ENCODE data around the gene MYO7B. TPM values are rescaled to one million over a fixed set of nuclear protein-coding genes. Genes with fewer than 3 reads are reported as not detected.

Gene MYO7B
- total RNA-seq, 1 experiment from 2014 or later, result 0.05 TPM

GRCh38 chr2:127508023-127508630 lies 27.4 kb upstream of the MYO7B start:
- Mint-ChIP-seq H3K36me3 (ENCODE audit: insufficient read depth, unreplicated experiment) (peaks cover 27% of the 10 kb centered on the region), H3K4me3 (ENCODE audit: low read depth, unreplicated experiment) (no peak overlapping the region), H3K27me3 (ENCODE audit: unreplicated experiment) (no peaks in the 10 kb centered on the region), H3K9me3 (ENCODE audit: low read depth, unreplicated experiment) (no peaks in the 10 kb centered on the region), H3K4me1 (ENCODE audit: low read depth, unreplicated experiment) (peaks cover 36% of the 10 kb centered on the region), H3K27ac (ENCODE audit: unreplicated experiment) (peak overlapping the region; percentile 72)
- DNase-seq, result no peak
- intact Hi-C loops (cut with micrococcal nuclease; ENCODE audit: unreplicated experiment), result no loop called here
- TF ChIP-seq CTCF (IDR thresholded peaks at IDR 0.05; ENCODE audit: unreplicated experiment), result no peak
- CTCF ChIA-PET, result interaction anchor here (0.5 kb wide), 2 partner anchors 10 to 30 kb away, joined by 3 to 4 read pairs; no protein-coding TSS in a partner anchor
- BruUV-seq (replicated peaks), result no TSS peak

GRCh38 chr2:127508631-127509034 lies 26.9 kb upstream of the MYO7B start:
- intact Hi-C loops (cut with micrococcal nuclease; ENCODE audit: unreplicated experiment), result no loop called here
- Mint-ChIP-seq H3K27ac (ENCODE audit: unreplicated experiment) (peak overlapping the region; percentile 72), H3K9me3 (ENCODE audit: low read depth, unreplicated experiment) (no peaks in the 10 kb centered on the region), H3K4me1 (ENCODE audit: low read depth, unreplicated experiment) (peaks cover 36% of the 10 kb centered on the region), H3K4me3 (ENCODE audit: low read depth, unreplicated experiment) (no peak overlapping the region), H3K27me3 (ENCODE audit: unreplicated experiment) (no peaks in the 10 kb centered on the region), H3K36me3 (ENCODE audit: insufficient read depth, unreplicated experiment) (peaks cover 22% of the 10 kb centered on the region)
- BruUV-seq (replicated peaks), result no TSS peak
- CTCF ChIA-PET, result interaction anchor here (0.5 to 0.8 kb wide), 2 partner anchors 9 to 10 kb away, joined by 3 to 4 read pairs; no protein-coding TSS in a partner anchor
- no peak for TF ChIP-seq CTCF (IDR thresholded peaks at IDR 0.05; ENCODE audit: unreplicated experiment)
- DNase-seq, result peak; percentile 48

DNA sequence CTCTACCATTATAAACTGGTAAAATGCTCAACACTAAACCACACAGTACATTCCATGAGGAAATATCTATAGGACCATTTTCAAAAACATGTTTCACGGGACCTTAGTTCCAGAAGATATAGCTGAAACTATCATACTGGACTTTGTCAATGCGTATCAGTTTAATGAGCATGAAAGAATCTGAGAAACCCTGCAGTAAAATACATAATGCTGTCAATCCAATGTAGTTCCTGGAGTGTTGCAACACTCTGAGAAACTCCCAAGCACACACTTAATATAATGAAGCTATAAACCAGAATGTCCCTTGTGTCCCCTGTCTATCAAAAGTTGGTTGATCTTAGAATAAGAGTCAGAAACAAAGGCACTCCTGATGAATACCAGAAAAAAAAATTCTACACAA lies 25.4 kb upstream of the MYO7B start:
- CTCF ChIA-PET, result no interaction called here
- Mint-ChIP-seq H3K9me3 (ENCODE audit: low read depth, unreplicated experiment) (no peaks in the 10 kb centered on the region), H3K27ac (ENCODE audit: unreplicated experiment) (no peak overlapping the region), H3K27me3 (ENCODE audit: unreplicated experiment) (no peaks in the 10 kb centered on the region), H3K4me1 (ENCODE audit: low read depth, unreplicated experiment) (peaks cover 43% of the 10 kb centered on the region), H3K4me3 (ENCODE audit: low read depth, unreplicated experiment) (no peak overlapping the region), H3K36me3 (ENCODE audit: insufficient read depth, unreplicated experiment) (peaks cover 16% of the 10 kb centered on the region)
- BruUV-seq (replicated peaks), result no TSS peak
- intact Hi-C loops (cut with micrococcal nuclease; ENCODE audit: unreplicated experiment), result no loop called here
- no peak for DNase-seq
- no peak for TF ChIP-seq CTCF (IDR thresholded peaks at IDR 0.05; ENCODE audit: unreplicated experiment)

GRCh38 chr2:127511090-127511695 lies 24.3 kb upstream of the MYO7B start:
- no peak overlapping the region for H3K27ac Mint-ChIP-seq (ENCODE audit: unreplicated experiment)
- intact Hi-C loops (cut with micrococcal nuclease; ENCODE audit: unreplicated experiment), result no loop called here
- no peaks in the 10 kb centered on the region for H3K9me3 Mint-ChIP-seq (ENCODE audit: low read depth, unreplicated experiment)
- BruUV-seq (replicated peaks), result no TSS peak
- CTCF ChIA-PET, result no interaction called here
- peaks cover 15% of the 10 kb centered on the region for H3K36me3 Mint-ChIP-seq (ENCODE audit: insufficient read depth, unreplicated experiment)
- peaks cover 54% of the 10 kb centered on the region for H3K4me1 Mint-ChIP-seq (ENCODE audit: low read depth, unreplicated experiment)
- DNase-seq, result no peak
- no peak overlapping the region for H3K4me3 Mint-ChIP-seq (ENCODE audit: low read depth, unreplicated experiment)
- TF ChIP-seq CTCF (IDR thresholded peaks at IDR 0.05; ENCODE audit: unreplicated experiment), result no peak
- H3K27me3 Mint-ChIP-seq (ENCODE audit: unreplicated experiment), result no peaks in the 10 kb centered on the region

Measured in Calu3 (cell line).